Omental fat pad (tissue), 4 donors: ENCODE measurements around the gene CEP72. TPM values are rescaled to one million over a fixed set of nuclear protein-coding genes. Genes with fewer than 3 reads are reported as not detected.
A peak's percentile ranks its signal among the peaks of the same experiment; 100 is the strongest.
"Not testable (repeated sequence)": the region's sequence is repeated elsewhere in the genome, so short reads cannot be mapped to it uniquely, and the experiment has no call there.

ENCODE experiments used
- ATAC-seq: fragments of 150-250 bp; one replicate; pipeline ENCODE4 v1.9.1; 2016; ENCODE audit warnings: mild to moderate bottlenecking, moderate library complexity; ENCODE audit not compliant: low FRiP score
- DNase-seq: peaks from one replicate; pipeline ENCODE4 v3.0.0-alpha.2; 2019; ENCODE audit warnings: low spot score
- CTCF ChIP-seq, 3 donors: fragments of 450-650 bp; IDR thresholded peaks; one replicate each; pipeline ENCODE4 v1.5.1; 2016 to 2017; ENCODE audit warnings: antibody characterized with exemption in 3 of 3, mild to moderate bottlenecking in 3 of 3, moderate library complexity in 2 of 3
- total RNA-seq, 4 donors: library from RNA; depleted of rRNA; stranded (reverse); fragments of >200 nt; gene quantifications; one replicate each; pipeline ENCODE4 v1.1.0, GENCODE V29; 2016

Gene CEP72
- total RNA-seq, 4 donors from 2014 or later: 1.1 to 2.0 (median 1.7) TPM

- no peak for TF ChIP-seq CTCF (IDR thresholded peaks at IDR 0.05)
- DNase-seq (peak; percentile 2), ATAC-seq (no peak)
Observed at GRCh38 chr5:684751-685216, 72.6 kb downstream of the CEP72 start.

- no peak for TF ChIP-seq CTCF (IDR thresholded peaks at IDR 0.05)
- peak; percentile 3 for DNase-seq
Observed at GRCh38 chr5:685262-686171, 73.4 kb downstream of the CEP72 start.

GRCh38 chr5:686172-686523 lies 74.0 kb downstream of the CEP72 start:
- peak; percentile 18 for DNase-seq

More at GRCh38 chr5:685262-686171, 73.4 kb downstream of the CEP72 start:
- ATAC-seq: no peak

DNA sequence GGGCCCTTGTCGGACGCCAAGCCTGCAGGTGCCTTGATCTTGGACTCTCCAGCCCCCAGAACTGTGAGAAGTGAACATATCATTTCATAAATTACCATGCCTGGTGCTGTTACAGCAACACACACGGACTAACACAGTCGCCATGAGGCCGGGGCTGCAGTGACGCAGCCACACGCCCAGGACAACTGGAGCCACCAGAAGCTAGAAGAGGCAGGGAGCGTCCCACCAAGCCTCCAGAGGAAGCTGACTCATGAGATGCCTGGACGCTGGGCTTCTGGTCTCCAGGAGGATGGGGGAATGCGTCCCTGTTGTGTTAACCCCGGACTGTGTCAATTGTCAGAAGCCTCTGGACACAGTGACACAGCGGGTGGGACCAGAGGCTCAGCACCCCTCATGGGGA lies 74.8 kb downstream of the CEP72 start:
- DNase-seq: peak; percentile 14
- not testable (repeated sequence) for ATAC-seq

More at GRCh38 chr5:686172-686523, 74.0 kb downstream of the CEP72 start:
- ATAC-seq: not testable (repeated sequence)

DNA sequence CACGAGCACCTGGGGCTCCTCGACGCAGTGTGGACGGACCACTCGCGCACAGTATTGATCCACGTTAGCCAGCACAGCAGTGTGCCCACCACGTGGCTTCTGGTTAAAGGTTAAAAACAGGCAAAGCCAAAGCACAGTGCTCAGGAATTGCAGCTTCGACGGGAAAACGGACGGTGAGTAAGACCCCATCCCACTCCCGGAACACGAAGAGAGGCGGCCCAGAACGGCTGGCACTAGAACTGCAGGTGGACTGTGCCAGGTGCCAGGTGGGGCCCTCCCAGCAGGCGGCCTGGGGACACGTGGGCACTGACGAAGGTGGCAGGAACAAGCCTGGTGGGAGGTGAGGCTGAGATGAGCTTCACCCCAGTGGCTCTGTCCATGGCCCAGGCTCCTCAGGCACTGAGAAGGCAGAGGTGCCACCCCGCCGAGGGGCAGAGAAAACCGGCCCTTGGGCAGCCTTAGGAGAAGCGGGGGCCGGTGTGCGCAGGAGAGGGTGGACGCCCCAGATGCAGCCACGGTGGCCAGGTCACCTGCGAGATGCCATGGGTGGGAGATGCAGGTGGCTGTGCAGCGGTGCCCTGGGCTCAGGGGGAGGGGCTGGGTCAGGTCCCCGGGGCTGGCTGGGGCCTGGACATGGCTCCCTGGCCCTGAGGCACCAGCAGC lies 76.3 kb downstream of the CEP72 start:
- ATAC-seq: not testable (repeated sequence)
- peak; percentile 18 for DNase-seq

DNA sequence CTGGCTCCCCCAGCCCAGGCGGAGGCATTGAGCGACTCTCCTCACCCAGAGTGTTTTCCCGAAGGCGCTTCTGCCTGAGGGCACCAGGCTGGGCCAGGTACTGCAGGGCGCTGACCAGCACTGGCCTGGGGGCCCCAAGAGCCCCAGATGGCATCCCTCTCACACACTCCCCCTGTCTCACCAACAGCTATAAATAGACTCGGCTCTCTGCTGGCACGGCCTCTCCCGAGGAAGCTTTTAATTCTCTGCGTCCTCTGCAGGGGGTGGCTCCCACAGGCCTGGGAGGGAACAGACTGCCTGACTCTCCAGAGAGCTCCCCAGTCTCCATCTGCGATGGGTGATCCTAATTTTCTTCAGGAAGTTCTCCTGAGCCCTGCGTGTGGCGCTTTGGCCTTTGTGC lies 78.2 kb downstream of the CEP72 start:
- not testable (repeated sequence) for ATAC-seq, DNase-seq

DNA sequence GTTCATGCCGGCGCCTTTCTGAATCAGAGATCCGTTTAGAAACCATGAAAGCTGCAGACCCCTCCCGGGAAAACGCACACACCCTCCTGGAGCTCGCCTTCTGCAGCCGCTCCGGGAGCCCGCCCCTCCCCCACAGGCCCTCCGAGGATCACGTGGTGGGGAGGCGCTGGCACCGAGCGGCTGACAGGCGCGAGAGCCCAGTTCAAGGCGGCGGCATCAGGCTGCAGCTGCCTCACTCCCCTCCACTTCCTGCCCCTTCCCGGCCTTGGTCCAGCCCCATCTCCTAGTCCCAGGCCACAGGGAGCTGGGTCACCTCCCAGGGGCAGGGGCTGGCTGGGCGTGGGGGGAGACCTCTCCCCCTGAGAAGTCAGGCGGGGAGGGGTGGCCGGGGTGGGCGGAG lies 78.9 kb downstream of the CEP72 start:
- ATAC-seq, DNase-seq: not testable (repeated sequence)

DNA sequence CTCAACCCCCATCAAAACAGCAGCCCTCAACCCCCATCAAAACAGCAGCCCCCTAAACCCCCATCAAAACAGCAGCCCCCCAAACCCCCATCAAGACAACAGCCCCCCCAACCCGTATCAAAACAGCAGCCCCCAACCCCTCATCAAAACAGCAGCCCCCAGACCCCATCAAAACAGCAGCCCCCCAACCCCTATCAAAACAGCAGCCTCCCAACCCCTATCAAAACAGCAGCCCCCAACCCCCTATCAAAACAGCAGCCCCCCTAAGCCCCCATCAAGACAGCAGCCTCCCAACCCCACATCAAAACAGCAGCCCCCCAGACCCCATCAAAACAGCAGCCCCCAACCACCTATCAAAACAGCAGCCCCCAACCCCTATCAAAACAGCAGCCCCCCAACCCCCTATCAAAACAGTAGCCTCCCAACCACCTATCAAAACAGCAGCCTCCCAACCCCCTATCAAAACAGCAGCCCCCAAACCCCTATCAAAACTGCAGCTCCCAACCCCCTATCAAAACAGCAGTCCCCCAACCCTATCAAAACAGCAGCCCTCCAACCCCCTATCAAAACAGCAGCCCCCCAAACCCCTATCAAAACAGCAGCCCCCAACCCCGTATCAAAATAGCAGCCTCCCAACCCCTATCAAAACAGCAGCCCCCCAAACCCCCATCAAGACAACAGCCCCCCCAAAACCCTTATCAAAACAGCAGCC lies 79.8 kb downstream of the CEP72 start:
- TF ChIP-seq CTCF (IDR thresholded peaks at IDR 0.05): no peak
- DNase-seq: no peak
- ATAC-seq: no peak

DNA sequence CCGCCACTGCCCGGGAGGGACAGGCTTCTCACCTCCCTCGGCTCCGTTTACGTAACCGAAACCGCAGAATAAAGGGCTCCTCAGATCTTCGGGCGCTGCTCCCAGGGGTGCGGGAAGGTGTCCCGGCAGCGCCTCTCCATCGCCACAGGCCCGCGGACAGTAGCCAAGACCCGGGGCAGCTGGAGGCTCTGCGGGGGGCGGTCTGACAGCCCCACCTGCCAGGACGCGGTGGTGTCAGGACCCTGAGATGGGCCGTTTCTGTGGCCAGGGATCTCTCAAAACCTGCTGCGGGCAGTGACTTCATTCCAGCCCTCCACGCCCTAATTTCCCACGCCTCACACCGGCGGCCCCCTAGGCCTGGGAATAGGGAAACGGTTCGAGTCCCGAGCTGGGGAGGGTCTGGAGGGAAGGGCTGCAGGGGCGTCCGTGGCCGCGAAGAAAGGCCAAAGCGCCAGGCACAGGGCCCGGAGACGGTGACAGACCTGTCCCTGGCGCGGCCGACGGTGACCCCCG lies 80.4 kb downstream of the CEP72 start:
- ATAC-seq (peak; percentile 20), DNase-seq (peak; percentile 16)

GRCh38 chr5:693271-694041 lies 81.3 kb downstream of the CEP72 start, which contains the start of gene TPPP:
Gene TPPP (minus strand): TSS chr5:693352. CDS start chr5:678060, 15,292 bp downstream.
- DNase-seq: peak; percentile 85
- peak; percentile 90 for ATAC-seq

GRCh38 chr5:694042-694431 lies 81.9 kb downstream of the CEP72 start:
- DNase-seq, ATAC-seq: not testable (repeated sequence)

GRCh38 chr5:695475-695874 lies 83.3 kb downstream of the CEP72 start:
- ATAC-seq, DNase-seq: not testable (repeated sequence)

- ATAC-seq, DNase-seq: not testable (repeated sequence)
Observed at GRCh38 chr5:696191-696590, 84.1 kb downstream of the CEP72 start.
